ENCODE results near the gene CTF1.
"Not testable (repeated sequence)": the region's sequence is repeated elsewhere in the genome, so short reads cannot be mapped to it uniquely, and the experiment has no call there.

The CTF1 gene

GRCh38 chr16:30931068-30931650, 34.7 kb downstream of the CTF1 start:
- no peak for DNase-seq

GRCh38 chr16:30934827-30935557, 38.6 kb downstream of the CTF1 start:
- peak; percentile 47 for DNase-seq

GRCh38 chr16:30937692-30938091, 41.3 kb downstream of the CTF1 start:
- DNase-seq, result no peak

GRCh38 chr16:30939571-30939970, 43.2 kb downstream of the CTF1 start:
- not testable (repeated sequence) for DNase-seq

- DNase-seq, result peak; percentile 81
Measured at GRCh38 chr16:30941600-30942425, 45.4 kb downstream of the CTF1 start.

- no peak for DNase-seq
Measured at GRCh38 chr16:30942426-30942806, 46.0 kb downstream of the CTF1 start.

GRCh38 chr16:30944352-30944751, 47.9 kb downstream of the CTF1 start:
- DNase-seq, result no peak

- no peak for DNase-seq
Measured at GRCh38 chr16:30946671-30947540, 50.5 kb downstream of the CTF1 start.

- DNase-seq, result no peak
Measured at GRCh38 chr16:30947541-30947858, 51.1 kb downstream of the CTF1 start.

- DNase-seq, result no peak
Measured at GRCh38 chr16:30947859-30948666, 51.6 kb downstream of the CTF1 start.

GRCh38 chr16:30948667-30949649, 52.5 kb downstream of the CTF1 start, which contains the start of gene ORAI3:
Gene ORAI3, plus strand, starts transcription at chr16:30949068. Its CDS starts 222 bp downstream, at chr16:30949290.
- DNase-seq, result peak; percentile 46

- DNase-seq, result peak; percentile 57
Measured at GRCh38 chr16:30949650-30950515, 53.5 kb downstream of the CTF1 start.

GRCh38 chr16:30950516-30951065, 54.2 kb downstream of the CTF1 start:
- DNase-seq, result no peak

GRCh38 chr16:30951193-30951592, 54.8 kb downstream of the CTF1 start:
- no peak for DNase-seq

GRCh38 chr16:30951750-30952149, 55.3 kb downstream of the CTF1 start:
- no peak for DNase-seq

GRCh38 chr16:30953111-30953510, 56.7 kb downstream of the CTF1 start:
- no peak for DNase-seq
